ENCODE measurements around the gene DNAJA2.

Gene DNAJA2

GRCh38 chr16:46974352-46974751, 878 bp upstream of the DNAJA2 start:
- Mint-ChIP-seq H3K4me3 (peak overlapping the region; percentile 91), H3K27ac (peak overlapping the region; percentile 100), H3K27me3 (ENCODE audit: low read depth, poor library complexity) (peaks cover 3% of the 10 kb centered on the region), H3K4me1 (peaks cover 39% of the 10 kb centered on the region), H3K36me3 (ENCODE audit: low read depth) (peaks cover 15% of the 10 kb centered on the region), H3K9me3 (no peaks in the 10 kb centered on the region)
- TF ChIP-seq, protein P1, sequence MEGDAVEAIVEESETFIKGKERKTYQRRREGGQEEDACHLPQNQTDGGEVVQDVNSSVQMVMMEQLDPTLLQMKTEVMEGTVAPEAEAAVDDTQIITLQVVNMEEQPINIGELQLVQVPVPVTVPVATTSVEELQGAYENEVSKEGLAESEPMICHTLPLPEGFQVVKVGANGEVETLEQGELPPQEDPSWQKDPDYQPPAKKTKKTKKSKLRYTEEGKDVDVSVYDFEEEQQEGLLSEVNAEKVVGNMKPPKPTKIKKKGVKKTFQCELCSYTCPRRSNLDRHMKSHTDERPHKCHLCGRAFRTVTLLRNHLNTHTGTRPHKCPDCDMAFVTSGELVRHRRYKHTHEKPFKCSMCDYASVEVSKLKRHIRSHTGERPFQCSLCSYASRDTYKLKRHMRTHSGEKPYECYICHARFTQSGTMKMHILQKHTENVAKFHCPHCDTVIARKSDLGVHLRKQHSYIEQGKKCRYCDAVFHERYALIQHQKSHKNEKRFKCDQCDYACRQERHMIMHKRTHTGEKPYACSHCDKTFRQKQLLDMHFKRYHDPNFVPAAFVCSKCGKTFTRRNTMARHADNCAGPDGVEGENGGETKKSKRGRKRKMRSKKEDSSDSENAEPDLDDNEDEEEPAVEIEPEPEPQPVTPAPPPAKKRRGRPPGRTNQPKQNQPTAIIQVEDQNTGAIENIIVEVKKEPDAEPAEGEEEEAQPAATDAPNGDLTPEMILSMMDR (IDR thresholded peaks at IDR 0.05): no peak
- DNase-seq: no peak

DNA sequence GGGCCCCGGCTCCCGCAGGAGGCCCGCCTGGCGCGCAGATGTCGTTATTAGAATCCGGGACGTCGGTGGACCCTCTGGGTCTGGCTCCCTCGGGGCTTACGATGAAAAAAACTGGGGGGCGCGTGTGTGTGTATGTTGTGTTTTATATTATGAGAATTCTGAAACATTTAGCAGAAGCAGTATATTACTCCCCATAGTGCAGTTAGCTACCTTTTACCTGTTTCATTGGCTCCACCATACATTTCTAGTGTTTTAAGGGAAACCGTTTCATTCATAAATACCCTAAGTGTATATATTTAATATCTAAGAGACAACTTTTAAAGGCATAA, 486 bp upstream of the DNAJA2 start:
- TF ChIP-seq, protein P1 (IDR thresholded peaks at IDR 0.05): no peak
- no peak for DNase-seq
- peaks cover 19% of the 10 kb centered on the region for H3K36me3 Mint-ChIP-seq (ENCODE audit: low read depth)
- H3K4me1 Mint-ChIP-seq: peaks cover 39% of the 10 kb centered on the region
- H3K9me3 Mint-ChIP-seq: no peaks in the 10 kb centered on the region
- peak overlapping the region; percentile 91 for H3K4me3 Mint-ChIP-seq
- peak overlapping the region; percentile 100 for H3K27ac Mint-ChIP-seq
- H3K27me3 Mint-ChIP-seq (ENCODE audit: low read depth, poor library complexity): peaks cover 3% of the 10 kb centered on the region

DNA sequence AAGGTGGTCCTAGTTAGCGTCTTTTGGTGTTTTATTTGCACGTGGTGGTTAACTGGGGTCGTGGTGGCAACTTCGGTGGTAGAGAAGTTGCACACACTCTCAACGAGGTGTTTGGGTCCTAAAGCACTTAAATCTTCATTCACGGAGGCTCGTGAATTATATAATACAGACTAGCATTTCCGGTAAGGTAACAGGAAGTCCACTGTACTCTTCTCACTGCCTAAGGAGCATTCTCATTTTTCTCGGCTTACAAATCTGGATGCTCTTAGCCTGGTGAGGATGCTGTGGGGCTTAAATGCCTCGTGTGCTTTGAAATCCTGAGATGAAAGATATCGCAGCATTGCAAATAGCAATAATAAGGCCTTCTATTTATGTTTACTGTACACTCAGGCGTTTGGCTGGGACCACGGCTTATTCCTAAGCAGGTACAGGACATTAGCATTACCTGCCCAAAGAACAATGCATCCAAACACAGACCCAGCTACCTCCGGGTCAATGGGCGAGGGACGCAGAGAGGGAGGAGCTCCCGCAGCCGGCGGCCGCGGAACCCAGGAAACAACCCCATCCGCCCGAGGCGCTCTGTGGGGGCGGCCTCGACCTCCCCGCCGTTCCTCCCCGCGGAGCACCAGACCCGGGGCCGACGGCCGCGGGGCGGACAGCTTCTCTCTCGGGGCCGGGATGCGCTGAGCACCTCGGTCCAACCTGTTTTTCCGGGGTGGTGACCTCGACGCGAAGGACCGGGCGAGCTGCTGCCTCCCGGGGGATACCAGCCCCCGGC, 856 bp downstream of the DNAJA2 start:
- H3K4me1 Mint-ChIP-seq: peaks cover 39% of the 10 kb centered on the region
- TF ChIP-seq, protein P1 (IDR thresholded peaks at IDR 0.05): no peak
- H3K4me3 Mint-ChIP-seq: peak overlapping the region; percentile 91
- no peaks in the 10 kb centered on the region for H3K9me3 Mint-ChIP-seq
- DNase-seq: peak; percentile 47
- H3K27ac Mint-ChIP-seq: peak overlapping the region; percentile 96
- peaks cover 3% of the 10 kb centered on the region for H3K27me3 Mint-ChIP-seq (ENCODE audit: low read depth, poor library complexity)
- H3K36me3 Mint-ChIP-seq (ENCODE audit: low read depth): peaks cover 32% of the 10 kb centered on the region

DNA sequence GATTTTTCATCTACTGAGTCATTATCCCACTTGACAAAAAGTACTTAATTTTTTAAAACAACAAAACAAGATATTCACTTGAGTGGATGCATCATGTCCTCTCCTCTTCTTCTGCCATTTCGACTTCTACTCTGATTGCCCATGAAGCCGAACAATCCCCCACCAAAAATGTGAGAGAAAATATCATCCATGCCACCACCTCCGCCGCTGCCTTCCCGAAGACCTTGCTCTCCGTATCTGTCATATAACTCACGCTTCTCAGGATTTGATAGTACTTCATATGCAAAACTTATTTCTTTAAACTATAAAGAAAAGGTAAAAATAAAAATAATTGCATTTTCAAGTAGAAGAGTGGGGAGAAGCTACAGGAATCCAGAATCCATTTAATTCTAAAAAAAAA, 2.2 kb downstream of the DNAJA2 start:
- peak overlapping the region; percentile 72 for H3K27ac Mint-ChIP-seq
- no peaks in the 10 kb centered on the region for H3K9me3 Mint-ChIP-seq
- TF ChIP-seq, protein P1 (IDR thresholded peaks at IDR 0.05): no peak
- H3K27me3 Mint-ChIP-seq (ENCODE audit: low read depth, poor library complexity): peaks cover 3% of the 10 kb centered on the region
- H3K4me1 Mint-ChIP-seq: peaks cover 39% of the 10 kb centered on the region
- DNase-seq: no peak
- H3K4me3 Mint-ChIP-seq: peak overlapping the region; percentile 91
- H3K36me3 Mint-ChIP-seq (ENCODE audit: low read depth): peaks cover 46% of the 10 kb centered on the region

GRCh38 chr16:46970089-46970488, 3.4 kb downstream of the DNAJA2 start:
- TF ChIP-seq, protein P1 (IDR thresholded peaks at IDR 0.05): no peak
- H3K4me3 Mint-ChIP-seq: peak overlapping the region; percentile 38
- H3K9me3 Mint-ChIP-seq: no peaks in the 10 kb centered on the region
- peaks cover 56% of the 10 kb centered on the region for H3K36me3 Mint-ChIP-seq (ENCODE audit: low read depth)
- peaks cover 3% of the 10 kb centered on the region for H3K27me3 Mint-ChIP-seq (ENCODE audit: low read depth, poor library complexity)
- H3K27ac Mint-ChIP-seq: no peak overlapping the region
- H3K4me1 Mint-ChIP-seq: peaks cover 39% of the 10 kb centered on the region
- no peak for DNase-seq

DNA sequence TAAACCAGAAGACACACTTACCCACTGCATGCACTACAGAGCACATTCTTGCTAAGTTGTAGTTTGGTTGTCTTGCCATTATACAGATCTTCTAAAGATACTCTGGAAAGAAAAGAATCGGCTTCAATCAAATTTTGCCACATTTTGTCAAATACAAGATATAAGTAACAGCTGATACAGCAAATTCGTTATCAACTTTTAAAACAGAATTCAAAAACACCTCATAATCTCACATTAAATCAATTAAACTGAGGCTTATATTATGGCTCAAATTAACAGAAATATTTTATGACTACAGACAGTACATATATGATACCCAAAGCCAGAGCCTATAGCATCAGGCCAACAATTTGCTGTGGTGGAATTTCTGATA, 5.4 kb downstream of the DNAJA2 start:
- no peak overlapping the region for H3K27ac Mint-ChIP-seq
- no peaks in the 10 kb centered on the region for H3K9me3 Mint-ChIP-seq
- no peak overlapping the region for H3K4me3 Mint-ChIP-seq
- H3K4me1 Mint-ChIP-seq: peaks cover 25% of the 10 kb centered on the region
- TF ChIP-seq, protein P1 (IDR thresholded peaks at IDR 0.05): no peak
- peaks cover 71% of the 10 kb centered on the region for H3K36me3 Mint-ChIP-seq (ENCODE audit: low read depth)
- DNase-seq: no peak
- H3K27me3 Mint-ChIP-seq (ENCODE audit: low read depth, poor library complexity): no peaks in the 10 kb centered on the region
